Fibroblast of lung (primary cell): Measurements from ENCODE around the gene ATP6V0B.

ENCODE experiments used
- CTCF ChIP-seq, 2 donors: IDR thresholded peaks in 1 of 2; conservative IDR thresholded peaks in 1 of 2; 1 replicate in 1 of 2; 2 replicates in 1 of 2; pipeline ENCODE4 v1.5.1; 2011 to 2012; ENCODE audit warnings: low read length in 2 of 2, control low read depth in 1 of 2, inconsistent platforms in 1 of 2, low read depth in 1 of 2, mild to moderate bottlenecking in 1 of 2
- EZH2 ChIP-seq: IDR thresholded peaks from 2 replicates; pipeline ENCODE4 v1.5.1; 2012; ENCODE audit warnings: low read length, control low read depth, mild to moderate bottlenecking; ENCODE audit errors: missing control alignments

GRCh38 chr1:43998000-43998378 lies 23.2 kb downstream of the ATP6V0B start:
- TF ChIP-seq EZH2 (no peak), CTCF (conservative IDR thresholded peaks at IDR 0.05 in 1 of 2, IDR thresholded peaks at IDR 0.05 in 1 of 2; ENCODE audit: low read depth in 1 of 2, low read length in 2 of 2) (no peak)
